HG03139 (cell line): ENCODE data around the gene MRPL3.
A peak's percentile ranks its signal among the peaks of the same experiment; 100 is the strongest.

Experiments used
- ATAC-seq: cut with Tn5 transposase; IDR thresholded peaks from one replicate; pipeline ENCODE4 v1.9.1; 2021; ENCODE audit not compliant: unreplicated experiment

The MRPL3 gene

GRCh38 chr3:131502530-131503319, at the start of gene MRPL3:
Gene MRPL3, minus strand, starts transcription at chr3:131502971. Its CDS starts 150 bp downstream, at chr3:131502821.
- ATAC-seq: peak; percentile 97

DNA sequence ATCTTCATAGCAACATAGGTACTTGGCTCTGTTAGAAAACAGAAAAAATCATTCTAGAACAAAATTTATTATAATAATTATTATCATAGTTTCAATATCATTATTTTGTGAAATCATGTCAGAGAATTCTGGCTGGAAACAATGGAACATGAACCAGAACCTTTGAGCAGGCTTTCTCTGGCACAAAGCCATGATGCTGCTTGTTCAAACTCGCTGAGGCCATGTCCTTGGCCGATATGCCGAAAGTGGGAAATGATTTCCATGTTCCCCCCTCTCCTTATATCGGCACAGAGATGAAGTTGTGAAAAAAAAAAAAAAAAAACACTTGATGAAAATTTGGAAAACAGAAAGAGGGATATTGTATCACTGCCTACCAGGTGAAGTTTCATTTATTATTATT, 49.0 kb upstream of the MRPL3 start:
- ATAC-seq: no peak

GRCh38 chr3:131550562-131551465, 48.0 kb upstream of the MRPL3 start:
- no peak for ATAC-seq

DNA sequence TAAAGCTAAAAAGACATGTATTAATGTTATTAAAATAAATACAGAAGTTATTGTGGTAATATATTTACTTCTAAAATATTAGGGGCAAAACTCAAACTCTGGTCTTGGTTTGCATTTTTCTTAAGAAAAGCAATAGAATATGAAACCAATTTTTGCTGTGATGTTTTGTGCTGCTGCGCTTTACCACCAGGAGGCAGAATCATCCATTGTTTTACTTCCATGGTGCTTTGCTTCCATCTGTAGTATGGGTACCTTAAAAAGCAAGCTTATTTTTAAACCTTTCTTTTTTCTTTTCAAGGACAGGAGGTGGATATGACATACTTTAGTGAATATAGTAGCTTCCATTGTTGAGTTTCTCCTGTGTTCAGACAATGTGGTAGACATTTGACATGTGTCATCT, 46.6 kb upstream of the MRPL3 start:
- no peak for ATAC-seq

- no peak for ATAC-seq
Measured at GRCh38 chr3:131547585-131547984, 44.8 kb upstream of the MRPL3 start.

DNA sequence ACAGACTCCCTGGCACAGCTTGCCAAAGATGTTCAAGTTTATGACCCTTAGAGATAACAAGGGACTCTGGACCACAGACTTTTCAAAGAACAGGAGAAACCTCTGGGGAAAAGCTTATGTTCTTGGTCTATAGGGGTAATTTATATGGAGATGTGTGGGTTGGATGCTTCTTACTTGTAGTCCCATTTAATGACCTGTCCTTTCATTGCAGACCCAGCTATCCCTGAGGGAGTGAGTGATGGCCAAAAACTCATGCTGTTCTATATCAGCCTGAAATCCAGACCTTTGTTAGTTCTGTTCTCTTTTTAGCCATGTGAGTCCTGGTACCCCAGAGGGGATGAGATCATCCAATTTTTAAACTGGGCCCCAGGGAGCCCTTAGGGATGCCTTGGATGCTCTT, 43.7 kb upstream of the MRPL3 start:
- no peak for ATAC-seq

DNA sequence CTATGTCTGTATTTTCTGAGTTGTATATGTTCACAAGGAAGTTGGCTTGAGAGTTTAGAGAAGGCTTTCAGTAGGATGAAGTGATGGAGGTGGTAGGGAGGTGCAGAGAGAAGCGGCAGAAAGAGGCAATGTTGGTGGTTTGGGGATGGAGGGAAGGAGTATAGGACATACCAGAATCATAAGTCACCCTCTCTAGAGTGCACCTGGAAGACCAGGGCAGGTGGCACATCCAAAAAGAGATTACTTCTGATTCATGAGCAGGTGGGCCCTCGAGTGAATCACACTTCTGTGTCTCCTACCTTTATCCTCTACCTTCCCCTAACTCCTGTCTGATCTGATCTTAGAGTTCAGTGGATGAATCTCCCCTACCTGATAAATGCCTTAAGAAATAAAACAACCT, 41.8 kb upstream of the MRPL3 start:
- no peak for ATAC-seq

- no peak for ATAC-seq
Measured at GRCh38 chr3:131543714-131544113, 40.9 kb upstream of the MRPL3 start.

- ATAC-seq: no peak
Measured at GRCh38 chr3:131541288-131541687, 38.5 kb upstream of the MRPL3 start.

GRCh38 chr3:131540821-131541220, 38.0 kb upstream of the MRPL3 start:
- ATAC-seq: no peak

GRCh38 chr3:131540143-131540542, 37.4 kb upstream of the MRPL3 start:
- no peak for ATAC-seq

DNA sequence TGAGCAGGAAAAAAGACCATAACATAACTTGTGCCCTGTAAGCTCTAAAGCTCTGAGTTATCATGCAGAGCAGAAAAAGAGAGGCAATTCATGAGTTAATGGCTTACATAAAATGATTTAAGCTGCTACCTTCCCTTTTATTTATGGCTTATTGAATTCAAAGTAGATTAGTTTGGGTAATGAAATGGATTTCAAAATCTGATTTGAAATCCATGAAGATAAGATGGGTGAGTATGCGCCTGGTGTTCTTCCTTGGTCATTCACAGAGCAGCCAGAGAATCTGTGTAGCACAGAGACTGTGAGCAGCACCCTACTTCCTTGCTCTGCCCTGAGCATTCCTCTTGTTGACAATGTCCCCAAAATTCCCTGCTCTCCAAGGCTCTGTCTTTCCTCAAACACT, 36.2 kb upstream of the MRPL3 start:
- ATAC-seq: no peak

DNA sequence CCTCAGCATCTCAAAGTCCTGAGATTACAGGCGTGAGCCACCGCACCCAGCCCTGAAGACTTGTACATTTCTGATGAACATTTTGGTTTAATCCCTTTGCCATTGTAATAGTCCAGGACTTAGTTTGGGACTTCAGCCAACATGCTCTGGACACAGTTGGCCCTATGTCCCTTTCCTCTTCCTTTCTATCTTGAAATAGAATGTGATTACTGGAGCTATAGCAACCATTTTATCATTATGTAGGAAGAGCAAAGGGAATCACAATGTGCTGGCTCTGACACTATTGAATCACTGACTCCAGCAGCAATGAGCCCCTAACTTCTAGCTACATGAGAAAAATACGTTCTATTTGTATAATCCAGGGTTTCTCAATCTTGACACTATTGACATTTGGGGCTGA, 34.8 kb upstream of the MRPL3 start:
- ATAC-seq: no peak

- ATAC-seq: no peak
Measured at GRCh38 chr3:131535596-131535995, 32.8 kb upstream of the MRPL3 start.

- ATAC-seq: no peak
Measured at GRCh38 chr3:131535131-131535530, 32.4 kb upstream of the MRPL3 start.

GRCh38 chr3:131532645-131533044, 29.9 kb upstream of the MRPL3 start:
- ATAC-seq: no peak

DNA sequence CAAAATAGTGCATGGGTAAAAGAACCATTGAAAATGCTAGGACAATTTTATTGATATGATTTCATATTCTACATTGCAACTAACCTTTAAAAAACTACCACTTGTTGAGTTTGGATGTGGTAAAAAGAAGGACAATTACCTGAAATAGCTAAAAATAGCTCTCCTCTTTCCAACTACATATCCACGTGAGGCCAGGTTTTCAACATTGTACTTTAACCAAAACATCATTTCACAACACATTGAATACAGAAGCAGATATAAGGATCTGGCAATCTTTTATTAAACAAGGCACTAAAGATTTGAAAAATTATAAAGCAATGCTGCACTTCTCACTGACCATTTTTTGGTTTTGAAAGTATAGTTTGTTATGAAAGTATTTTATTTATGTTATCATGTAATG, 28.1 kb upstream of the MRPL3 start:
- no peak for ATAC-seq

DNA sequence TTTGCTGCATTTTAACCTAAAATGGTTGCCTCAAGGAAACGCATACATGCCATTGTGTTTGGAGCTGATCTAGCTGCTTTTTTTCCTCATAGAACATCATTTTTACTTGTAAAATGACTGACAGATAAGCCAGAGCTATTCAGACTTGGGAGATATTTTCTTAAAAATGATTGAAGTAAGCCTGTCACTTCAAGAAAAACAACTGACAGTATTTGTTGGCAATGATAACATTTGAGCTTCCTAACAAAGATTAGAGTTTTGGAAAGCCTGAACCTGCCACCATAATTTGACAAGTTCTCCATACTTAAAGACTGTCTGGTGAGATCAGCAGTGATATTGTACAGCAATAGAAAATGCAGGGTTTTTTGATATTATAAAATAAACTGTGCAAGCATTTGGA, 27.6 kb upstream of the MRPL3 start:
- ATAC-seq: no peak

DNA sequence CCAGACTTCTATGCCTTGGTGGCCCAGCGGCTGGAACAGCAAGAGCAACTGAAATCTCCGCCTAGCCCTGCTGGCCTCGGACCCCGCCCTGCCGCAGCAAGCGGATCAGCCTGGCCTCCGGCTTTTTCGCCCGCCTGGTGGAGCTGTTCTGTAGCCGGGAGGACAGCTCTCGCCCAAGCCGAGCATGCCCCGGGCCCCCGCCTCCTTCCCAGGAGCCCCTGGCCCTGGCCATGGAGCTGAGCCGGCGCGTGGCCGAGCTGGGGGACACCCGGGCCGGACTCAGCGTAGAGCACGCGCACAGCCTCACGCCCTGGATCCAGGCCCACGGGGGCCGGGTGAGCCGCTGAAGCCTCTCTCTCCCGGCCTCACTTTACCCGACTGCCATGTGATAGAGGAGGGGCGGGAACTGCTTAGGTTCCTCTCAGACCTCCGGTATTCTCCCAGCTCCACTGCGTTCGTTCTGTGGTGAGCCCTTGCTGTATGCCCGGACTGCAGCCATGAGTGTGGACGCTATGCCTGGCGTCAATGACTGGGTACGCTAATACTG, 24.1 kb upstream of the MRPL3 start:
- no peak for ATAC-seq

DNA sequence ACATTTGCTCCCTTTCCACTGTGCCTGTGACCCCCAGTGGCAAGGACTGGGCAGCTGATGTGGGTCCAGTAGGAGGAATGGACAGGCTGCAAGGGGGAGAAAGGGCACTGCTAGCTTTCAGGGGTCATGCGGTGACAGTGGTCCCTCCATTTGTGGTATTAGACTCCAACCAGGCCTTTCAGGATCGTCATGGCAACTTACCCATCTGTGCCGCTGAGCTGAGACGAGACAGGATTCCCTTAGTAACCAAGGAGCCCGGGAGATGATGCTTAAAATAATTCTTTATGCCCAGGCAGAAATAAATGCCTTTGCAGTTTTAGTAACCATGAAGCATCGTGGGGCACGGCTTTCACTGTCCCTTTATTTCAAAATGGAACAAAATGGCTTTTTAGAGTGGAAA, 15.9 kb upstream of the MRPL3 start:
- no peak for ATAC-seq

DNA sequence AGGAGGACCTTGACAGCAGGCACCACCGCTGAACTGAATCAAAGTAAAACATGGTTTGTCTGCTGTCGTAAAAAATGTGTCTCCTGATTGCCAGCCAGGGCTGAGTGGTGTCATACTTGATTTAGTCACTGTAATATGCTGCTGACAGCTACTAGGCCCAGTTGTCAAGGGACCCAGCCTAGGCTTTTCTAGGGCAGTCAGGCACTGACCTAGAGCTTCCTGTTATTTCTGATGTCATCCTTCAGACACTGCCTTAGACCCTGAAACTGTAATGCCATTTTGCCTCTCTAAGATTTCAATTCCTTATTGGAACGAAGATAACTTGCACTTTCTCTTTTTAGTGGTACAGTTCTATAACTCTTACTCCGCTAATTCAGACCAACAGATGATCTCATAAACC, 2.6 kb upstream of the MRPL3 start:
- no peak for ATAC-seq

DNA sequence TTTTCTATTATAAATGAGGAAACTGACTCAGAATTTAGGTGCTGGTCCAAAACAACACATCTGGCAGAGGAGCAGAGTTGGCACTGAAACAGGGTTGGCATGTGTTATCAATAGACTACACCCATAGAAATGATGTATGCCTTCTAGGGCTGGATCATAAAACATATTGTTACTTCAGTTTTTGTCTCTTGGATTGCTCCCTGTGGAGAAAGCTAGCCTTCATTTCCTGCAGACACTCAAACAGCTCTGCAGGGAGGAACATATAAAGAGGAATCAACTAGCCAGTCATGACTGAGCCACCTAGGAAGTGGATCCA, 507 bp upstream of the MRPL3 start:
- ATAC-seq: no peak
